Endodermal cell (in vitro differentiated cells): ENCODE data around the gene RNU6-9. TPM values are rescaled to one million over a fixed set of nuclear protein-coding genes. Genes with fewer than 3 reads are reported as not detected.

Experiments
- DNase-seq: peaks from one replicate; pipeline ENCODE4 v3.0.0-alpha.2; 2017
- H3K27ac ChIP-seq: 2 replicates; pipeline ENCODE4 v1.5.1; 2013; ENCODE audit warnings: mild to moderate bottlenecking, low read depth, low read length, moderate library complexity
- H3K27me3 ChIP-seq: 2 replicates; pipeline ENCODE4 v1.6.1; 2013; ENCODE audit warnings: mild to moderate bottlenecking, low read length, moderate library complexity; ENCODE audit not compliant: insufficient read depth, control insufficient read depth, poor library complexity, severe bottlenecking
- H3K36me3 ChIP-seq: 2 replicates; pipeline ENCODE4 v1.7.0; 2013; ENCODE audit warnings: mild to moderate bottlenecking, low read length, moderate library complexity; ENCODE audit not compliant: control insufficient read depth, insufficient read depth
- H3K4me1 ChIP-seq: one replicate; pipeline ENCODE4 v1.7.0; 2013; ENCODE audit warnings: low read length; ENCODE audit not compliant: control insufficient read depth, insufficient read depth
- H3K4me3 ChIP-seq: 2 replicates; pipeline ENCODE4 v1.5.1; 2013; ENCODE audit warnings: mild to moderate bottlenecking, low read length, moderate library complexity
- H3K9ac ChIP-seq: 2 replicates; pipeline ENCODE4 v1.6.1; 2013; ENCODE audit warnings: mild to moderate bottlenecking, low read length, moderate library complexity; ENCODE audit not compliant: poor library complexity, severe bottlenecking; ENCODE audit errors: extremely low read depth
- H3K9me3 ChIP-seq: 2 replicates; pipeline ENCODE4 v1.6.1; 2013; ENCODE audit warnings: mild to moderate bottlenecking, low read length, moderate library complexity; ENCODE audit not compliant: control insufficient read depth
- H3K27ac Mint-ChIP-seq: 2 replicates; pipeline ENCODE4 v1.8.0; 2020; ENCODE audit warnings: mixed read lengths
- H3K27me3 Mint-ChIP-seq: 2 replicates; pipeline ENCODE4 v1.8.0; 2021; ENCODE audit warnings: mild to moderate bottlenecking, mixed read lengths; ENCODE audit not compliant: insufficient read depth
- H3K36me3 Mint-ChIP-seq: 2 replicates; pipeline ENCODE4 v1.8.0; 2020; ENCODE audit warnings: low read depth, mixed read lengths
- H3K4me1 Mint-ChIP-seq: 2 replicates; pipeline ENCODE4 v1.8.0; 2020; ENCODE audit warnings: mixed read lengths
- H3K4me3 Mint-ChIP-seq: 2 replicates; pipeline ENCODE4 v1.8.0; 2020; ENCODE audit warnings: mild to moderate bottlenecking, moderate library complexity, mixed read lengths
- H3K9me3 Mint-ChIP-seq: 2 replicates; pipeline ENCODE4 v1.8.0; 2020; ENCODE audit warnings: mild to moderate bottlenecking, mixed read lengths
- CTCF ChIP-seq: fragments of 200-600 bp; sonication (generic); conservative IDR thresholded peaks from 2 replicates; pipeline ENCODE4 v1.5.0; 2021; ENCODE audit warnings: antibody characterized with exemption, mild to moderate bottlenecking
- WGBS, 2 experiments: methylation state at CpG; one replicate each; pipeline versions ENCODE4 v1.1.5 to v1.1.7; 2013; ENCODE audit warnings: missing lambda C conversion rate in 2 of 2, mixed read lengths in 1 of 2; ENCODE audit not compliant: insufficient coverage in 1 of 2, insufficient read length in 1 of 2; 5-methylcytosine and 5-hydroxymethylcytosine counted together
- total RNA-seq, 2 donors: library from RNA; stranded (reverse); fragmentation: NEBNext Ultra II Directional in 1 of 2; extraction: Animal tissue kit (Norgen Biotek cat#: 25700) in 1 of 2; gene quantifications; 2 replicates in 1 of 2; 3 replicates in 1 of 2; pipeline ENCODE4 v1.2.1, GENCODE V29; 2021

RNU6-9 gene
- total RNA-seq, 2 donors from 2014 or later = not detected

GRCh38 chr19:929891-930258, 36.6 kb downstream of the RNU6-9 start:
- TF ChIP-seq CTCF = no peak
- Mint-ChIP-seq H3K27me3 (no peaks in the 10 kb centered on the region), H3K4me3 (no peak overlapping the region), H3K4me1 (no peaks in the 10 kb centered on the region), H3K36me3 (peaks cover 25% of the 10 kb centered on the region), H3K27ac (no peak overlapping the region), H3K9me3 (no peaks in the 10 kb centered on the region)
- H3K9ac ChIP-seq = no peak overlapping the region
- H3K4me3 ChIP-seq = no peak overlapping the region
- WGBS, 2 experiments = 95 to 99% methylated on average over 6 of the region's 6 CpGs
- H3K27ac ChIP-seq = no peak overlapping the region
- peaks cover 18% of the 10 kb centered on the region for H3K36me3 ChIP-seq
- H3K9me3 ChIP-seq = no peaks in the 10 kb centered on the region
- H3K27me3 ChIP-seq = no peaks in the 10 kb centered on the region
- no peaks in the 10 kb centered on the region for H3K4me1 ChIP-seq
- no peak for DNase-seq

- Mint-ChIP-seq H3K4me3 (no peak overlapping the region), H3K27ac (no peak overlapping the region), H3K27me3 (no peaks in the 10 kb centered on the region), H3K36me3 (peaks cover 40% of the 10 kb centered on the region), H3K4me1 (no peaks in the 10 kb centered on the region), H3K9me3 (no peaks in the 10 kb centered on the region)
- H3K4me1 ChIP-seq = no peaks in the 10 kb centered on the region
- WGBS, 2 experiments = 94% methylated on average over 10 to 32 of the region's 32 CpGs
- DNase-seq = no peak
- H3K4me3 ChIP-seq = no peak overlapping the region
- no peak for TF ChIP-seq CTCF
- no peaks in the 10 kb centered on the region for H3K27me3 ChIP-seq
- no peaks in the 10 kb centered on the region for H3K9me3 ChIP-seq
- H3K36me3 ChIP-seq = peaks cover 32% of the 10 kb centered on the region
- H3K27ac ChIP-seq = no peak overlapping the region
- H3K9ac ChIP-seq = no peak overlapping the region
Observed at GRCh38 chr19:931860-932647, 38.8 kb downstream of the RNU6-9 start.

- peak; percentile 58 for DNase-seq
- Mint-ChIP-seq H3K27ac (no peak overlapping the region), H3K4me3 (no peak overlapping the region), H3K9me3 (no peaks in the 10 kb centered on the region), H3K27me3 (no peaks in the 10 kb centered on the region), H3K4me1 (no peaks in the 10 kb centered on the region), H3K36me3 (peaks cover 44% of the 10 kb centered on the region)
- no peaks in the 10 kb centered on the region for H3K27me3 ChIP-seq
- H3K4me1 ChIP-seq = no peaks in the 10 kb centered on the region
- H3K4me3 ChIP-seq = no peak overlapping the region
- H3K9ac ChIP-seq = no peak overlapping the region
- peaks cover 32% of the 10 kb centered on the region for H3K36me3 ChIP-seq
- no peak for TF ChIP-seq CTCF
- H3K27ac ChIP-seq = peak overlapping the region; percentile 63
- 87% methylated on average over 27 to 54 of the region's 54 CpGs for WGBS, 2 experiments
- no peaks in the 10 kb centered on the region for H3K9me3 ChIP-seq
Observed at GRCh38 chr19:932648-933552, 39.6 kb downstream of the RNU6-9 start.
